OCI-LY3 (cell line): ENCODE results near the gene WFIKKN2.

Experiments
- H2AFZ ChIP-seq: fragments of 200-600, 300-600 bp; shearing (Covaris generic); 2 replicates; pipeline ENCODE4 v1.6.0; 2014; ENCODE audit warnings: antibody characterized with exemption, low read depth, low read length
- H3K27ac ChIP-seq: fragments of 200-600, 300-600 bp; sonication (generic); 2 replicates; pipeline ENCODE4 v1.5.1; 2014; ENCODE audit warnings: mild to moderate bottlenecking, low read length, moderate library complexity, mixed read lengths
- H3K27me3 ChIP-seq: fragments of 200-600, 300-600 bp; sonication (generic); 2 replicates; pipeline ENCODE4 v1.6.1; 2014; ENCODE audit warnings: low read depth, low read length, mixed read lengths
- H3K36me3 ChIP-seq: fragments of 200-600, 300-600 bp; sonication (generic); replicated peaks from 2 replicates; pipeline ENCODE3; 2014; ENCODE audit warnings: low read depth, low read length, mixed read lengths
- H3K4me1 ChIP-seq: fragments of 300-600, 200-600 bp; sonication (generic); 2 replicates; pipeline ENCODE4 v1.6.1; 2014; ENCODE audit warnings: low read length, mixed read lengths
- H3K4me2 ChIP-seq: fragments of 200-600, 300-600 bp; sonication (generic); 2 replicates; pipeline ENCODE4 v1.6.1; 2014; ENCODE audit warnings: low read length, mixed read lengths
- H3K4me3 ChIP-seq: fragments of 300-600, 200-600 bp; sonication (generic); 2 replicates; pipeline ENCODE4 v1.5.1; 2014; ENCODE audit warnings: antibody characterized with exemption, mild to moderate bottlenecking, low read length, moderate library complexity
- H3K79me2 ChIP-seq: fragments of 300-600, 200-600 bp; shearing (Covaris generic); 2 replicates; pipeline ENCODE4 v1.6.1; 2014; ENCODE audit warnings: mild to moderate bottlenecking, low read length, mixed read lengths
- H3K9ac ChIP-seq: fragments of 300-600, 200-600 bp; shearing (Covaris generic); 2 replicates; pipeline ENCODE4 v1.6.0; 2014; ENCODE audit warnings: mild to moderate bottlenecking, low read length, moderate library complexity
- H3K9me3 ChIP-seq: fragments of 200-600, 300-600 bp; shearing (Covaris generic); 2 replicates; pipeline ENCODE4 v1.6.1; 2014; ENCODE audit warnings: low read length, mixed read lengths; ENCODE audit not compliant: insufficient read depth
- H4K20me1 ChIP-seq: fragments of 200-600, 300-600 bp; sonication (generic); 2 replicates; pipeline ENCODE4 v1.6.1; 2016; ENCODE audit warnings: low read length, mixed read lengths; ENCODE audit not compliant: insufficient read depth
- CTCF ChIP-seq: fragments of 200-600, 300-600 bp; sonication (generic); IDR thresholded peaks from 2 replicates; pipeline ENCODE4 v1.5.1; 2014; ENCODE audit warnings: antibody characterized with exemption, low read length, low read depth
- EZH2phosphoT487 ChIP-seq: fragments of 200-600 bp; shearing (Covaris generic); IDR thresholded peaks from 2 replicates; pipeline ENCODE4 v1.6.1; 2018; ENCODE audit warnings: antibody characterized with exemption, mixed run types, low read depth

WFIKKN2 gene

GRCh38 chr17:50866950-50867362 is 31.6 kb downstream of the WFIKKN2 start:
- peaks cover 19% of the 10 kb centered on the region for H4K20me1 ChIP-seq
- H3K4me1 ChIP-seq, result peaks cover 16% of the 10 kb centered on the region
- H2AFZ ChIP-seq, result peak overlapping the region; percentile 96
- H3K9ac ChIP-seq, result peak overlapping the region; percentile 100
- H3K4me2 ChIP-seq, result peak overlapping the region; percentile 91
- H3K9me3 ChIP-seq, result no peaks in the 10 kb centered on the region
- TF ChIP-seq CTCF (no peak), EZH2phosphoT487 (no peak)
- H3K27me3 ChIP-seq, result no peaks in the 10 kb centered on the region
- peak overlapping the region; percentile 92 for H3K4me3 ChIP-seq
- H3K79me2 ChIP-seq, result peaks cover 32% of the 10 kb centered on the region
- peak overlapping the region; percentile 98 for H3K27ac ChIP-seq
- H3K36me3 ChIP-seq, result peaks cover 10% of the 10 kb centered on the region

- H3K36me3 ChIP-seq, result peaks cover 10% of the 10 kb centered on the region
- peaks cover 32% of the 10 kb centered on the region for H3K79me2 ChIP-seq
- H2AFZ ChIP-seq, result peak overlapping the region; percentile 96
- H3K9ac ChIP-seq, result peak overlapping the region; percentile 100
- TF ChIP-seq EZH2phosphoT487 (no peak), CTCF (no peak)
- peak overlapping the region; percentile 91 for H3K4me2 ChIP-seq
- no peaks in the 10 kb centered on the region for H3K9me3 ChIP-seq
- H3K4me3 ChIP-seq, result peak overlapping the region; percentile 92
- peaks cover 19% of the 10 kb centered on the region for H4K20me1 ChIP-seq
- H3K4me1 ChIP-seq, result peaks cover 16% of the 10 kb centered on the region
- no peaks in the 10 kb centered on the region for H3K27me3 ChIP-seq
- peak overlapping the region; percentile 98 for H3K27ac ChIP-seq
These were observed 32.2 kb downstream of the WFIKKN2 start for GRCh38 chr17:50867363-50868139.

- Histone ChIP-seq H3K27ac (no peak overlapping the region; the same call in 1 of the 2 replicates), H3K36me3 (peaks cover 6% of the 10 kb centered on the region), H3K9me3 (no peaks in the 10 kb centered on the region), H2AFZ (no peak overlapping the region), H3K4me1 (peaks cover 22% of the 10 kb centered on the region), H3K4me3 (peak overlapping the region; percentile 92), H4K20me1 (peaks cover 19% of the 10 kb centered on the region), H3K27me3 (no peaks in the 10 kb centered on the region), H3K4me2 (peak overlapping the region; percentile 91), H3K9ac (peak overlapping the region; percentile 100), H3K79me2 (peaks cover 29% of the 10 kb centered on the region)
- TF ChIP-seq CTCF (no peak), EZH2phosphoT487 (no peak)
These were observed 32.7 kb downstream of the WFIKKN2 start for GRCh38 chr17:50868140-50868438.

GRCh38 chr17:50868602-50869001 is 33.2 kb downstream of the WFIKKN2 start:
- Histone ChIP-seq H3K4me2 (peak overlapping the region; percentile 91), H3K4me3 (peak overlapping the region; percentile 92; the same call in 1 of the 2 replicates), H3K36me3 (peaks cover 1% of the 10 kb centered on the region), H3K9ac (no peak overlapping the region), H3K9me3 (no peaks in the 10 kb centered on the region), H3K27me3 (no peaks in the 10 kb centered on the region), H2AFZ (no peak overlapping the region), H3K79me2 (peaks cover 24% of the 10 kb centered on the region), H3K4me1 (peaks cover 22% of the 10 kb centered on the region), H3K27ac (no peak overlapping the region), H4K20me1 (peaks cover 16% of the 10 kb centered on the region)
- TF ChIP-seq CTCF (no peak), EZH2phosphoT487 (no peak)
